Keratinocyte (primary cell): ENCODE data around the gene ZNF83. TPM values are rescaled to one million over a fixed set of nuclear protein-coding genes. Genes with fewer than 3 reads are reported as not detected.
"Not testable (repeated sequence)": the region's sequence is repeated elsewhere in the genome, so short reads cannot be mapped to it uniquely, and the experiment has no call there.

ENCODE experiments used
- DNase-seq: peaks from one replicate; pipeline ENCODE4 v3.0.0-alpha.2; 2011; ENCODE audit warnings: low read depth, missing footprints, low spot score
- FAIRE-seq: peaks from 2 replicates; lab custom pipeline; 2011; peaks lifted over from hg19 to GRCh38; lab: Jason Lieb, UNC
- H2AFZ ChIP-seq: 2 replicates; pipeline ENCODE4 v1.6.0; 2012; ENCODE audit warnings: low read length, control low read depth, inconsistent platforms; ENCODE audit not compliant: control insufficient read depth
- H3K27ac ChIP-seq: 2 replicates; pipeline ENCODE4 v1.5.1; 2011; ENCODE audit warnings: low read length; ENCODE audit not compliant: control insufficient read depth, insufficient read depth
- H3K27me3 ChIP-seq: 3 replicates; pipeline ENCODE4 v1.6.0; 2011; ENCODE audit warnings: low read length; ENCODE audit not compliant: control insufficient read depth, insufficient read depth; ENCODE audit errors: extremely low read depth
- H3K36me3 ChIP-seq, 2 experiments: 2 replicates in 1 of 2; 3 replicates in 1 of 2; pipeline ENCODE4 v1.5.1; 2011; ENCODE audit warnings: low read length in 2 of 2, mild to moderate bottlenecking in 1 of 2; ENCODE audit not compliant: control insufficient read depth in 2 of 2, insufficient read depth in 2 of 2; ENCODE audit errors: extremely low read depth in 1 of 2
- H3K4me1 ChIP-seq: 3 replicates; pipeline ENCODE4 v1.5.1; 2011; ENCODE audit warnings: low read length; ENCODE audit not compliant: control insufficient read depth, insufficient read depth; ENCODE audit errors: extremely low read depth
- H3K4me2 ChIP-seq: 3 replicates; pipeline ENCODE4 v1.6.0; 2011; ENCODE audit warnings: low read depth, low read length; ENCODE audit not compliant: control insufficient read depth, insufficient read depth; ENCODE audit errors: extremely low read depth
- H3K4me3 ChIP-seq, 3 experiments: fragments of 200-600 bp in 1 of 3; sonication (generic) in 1 of 3; 2 replicates in 2 of 3; 3 replicates in 1 of 3; pipeline ENCODE4 v1.5.1; 2011 to 2016; ENCODE audit warnings: low read length in 3 of 3, mild to moderate bottlenecking in 3 of 3, control low read depth in 2 of 3, inconsistent platforms in 1 of 3, low read depth in 1 of 3, mixed read lengths in 1 of 3, mixed run types in 1 of 3, moderate library complexity in 1 of 3; ENCODE audit not compliant: control insufficient read depth in 2 of 3, insufficient read depth in 2 of 3; ENCODE audit errors: extremely low read depth in 1 of 3
- H3K79me2 ChIP-seq: 2 replicates; pipeline ENCODE4 v1.6.0; 2012; ENCODE audit warnings: low read length; ENCODE audit not compliant: control insufficient read depth, insufficient read depth
- H3K9ac ChIP-seq: 3 replicates; pipeline ENCODE4 v1.6.0; 2011; ENCODE audit warnings: low read length; ENCODE audit not compliant: control insufficient read depth, insufficient read depth; ENCODE audit errors: extremely low read depth
- H3K9me1 ChIP-seq: 3 replicates; pipeline ENCODE4 v1.6.0; 2011; ENCODE audit warnings: low read length; ENCODE audit not compliant: control insufficient read depth, insufficient read depth; ENCODE audit errors: extremely low read depth
- H3K9me3 ChIP-seq: 2 replicates; pipeline ENCODE4 v1.5.1; 2012; ENCODE audit warnings: low read depth, low read length; ENCODE audit not compliant: control insufficient read depth
- H4K20me1 ChIP-seq: 3 replicates; pipeline ENCODE4 v1.6.0; 2011; ENCODE audit warnings: low read length; ENCODE audit not compliant: control insufficient read depth, insufficient read depth; ENCODE audit errors: extremely low read depth
- CTCF ChIP-seq, 3 experiments: IDR thresholded peaks in 1 of 3; conservative IDR thresholded peaks in 1 of 3; optimal IDR thresholded peaks in 1 of 3; 2 replicates in 2 of 3; 3 replicates in 1 of 3; pipeline versions ENCODE3 to v1.5.1; 2011; ENCODE audit warnings: low read length in 3 of 3, mild to moderate bottlenecking in 3 of 3, moderate library complexity in 2 of 3, control low read depth in 1 of 3, inconsistent platforms in 1 of 3; ENCODE audit not compliant: insufficient read depth in 2 of 3; ENCODE audit errors: extremely low read depth in 1 of 3
- EZH2 ChIP-seq: IDR thresholded peaks from one replicate; pipeline ENCODE4 v1.6.1; 2012; ENCODE audit warnings: inconsistent platforms, mild to moderate bottlenecking, low read length, moderate library complexity
- dilution Hi-C: fragments of 300-500 bp; cut with MboI; formaldehyde crosslinking; loops from one replicate; pipeline ENCODE4 v1.7.0; 2020; ENCODE audit warnings: low sequenced_read_pairs; ENCODE audit not compliant: extremely low pct_ligation_motif_present
- polyA plus RNA-seq, 5 experiments: library from polyadenylated mRNA; depleted of rRNA in 3 of 5; stranded (reverse) in 3 of 5; stranded (forward) in 1 of 5; unstranded in 1 of 5; fragments of >200 nt; gene quantifications; 1 replicate in 1 of 5; 2 replicates in 3 of 5; 3 replicates in 1 of 5; pipeline versions ENCODE4 v1.2.1 to v1.2.3, GENCODE V29; 2011 to 2012; ENCODE audit warnings: missing spikeins in 2 of 5, low read depth in 1 of 5, low replicate concordance in 1 of 5

Gene ZNF83
- polyA plus RNA-seq, 1 donor (not counting 4 experiments of a cell fraction or from before 2014, with no cell fraction given): 47.3 TPM

- Histone ChIP-seq H3K4me3 (no peak overlapping the region), H3K79me2 (peaks cover 2% of the 10 kb centered on the region), H4K20me1 (no peaks in the 10 kb centered on the region), H3K27me3 (no peaks in the 10 kb centered on the region), H3K27ac (no peak overlapping the region), H3K36me3 (peaks cover 0 to 5% of the 10 kb centered on the region in 2 experiments), H3K9ac (no peak overlapping the region), H3K9me1 (no peaks in the 10 kb centered on the region), H2AFZ (no peak overlapping the region), H3K4me1 (peaks cover 4% of the 10 kb centered on the region), H3K9me3 (no peaks in the 10 kb centered on the region), H3K4me2 (no peak overlapping the region)
- dilution Hi-C loops: no loop called here
- no peak for TF ChIP-seq CTCF (optimal IDR thresholded peaks at IDR 0.05 in 1 of 3, IDR thresholded peaks at IDR 0.05 in 1 of 3, conservative IDR thresholded peaks at IDR 0.05 in 1 of 3; ENCODE audit: extremely low read depth in 1 of 3, insufficient read depth in 2 of 3, low read length in 3 of 3)
- no peak for TF ChIP-seq EZH2
- FAIRE-seq (no peak), DNase-seq (no peak)
These were observed 34.5 kb downstream of the ZNF83 start for GRCh38 chr19:52603558-52604207.

- DNase-seq: no peak
- Histone ChIP-seq H3K79me2 (peaks cover 2% of the 10 kb centered on the region), H3K36me3 (peaks cover 0 to 5% of the 10 kb centered on the region in 2 experiments), H3K4me3 (no peak overlapping the region), H3K9me1 (no peaks in the 10 kb centered on the region), H3K27ac (no peak overlapping the region), H3K4me2 (no peak overlapping the region), H3K4me1 (peaks cover 4% of the 10 kb centered on the region), H4K20me1 (no peaks in the 10 kb centered on the region), H3K9ac (no peak overlapping the region), H3K27me3 (no peaks in the 10 kb centered on the region), H3K9me3 (no peaks in the 10 kb centered on the region), H2AFZ (no peak overlapping the region)
- TF ChIP-seq EZH2: no peak
- TF ChIP-seq CTCF (optimal IDR thresholded peaks at IDR 0.05 in 1 of 3, IDR thresholded peaks at IDR 0.05 in 1 of 3, conservative IDR thresholded peaks at IDR 0.05 in 1 of 3; ENCODE audit: extremely low read depth in 1 of 3, insufficient read depth in 2 of 3, low read length in 3 of 3): no peak
- dilution Hi-C loops: no loop called here
- FAIRE-seq: no peak
These were observed 35.2 kb downstream of the ZNF83 start for GRCh38 chr19:52602941-52603340.

GRCh38 chr19:52601974-52602366, 36.2 kb downstream of the ZNF83 start:
- H3K9me3 ChIP-seq, H3K27me3 ChIP-seq, H3K4me1 ChIP-seq, dilution Hi-C loops, H3K27ac ChIP-seq, FAIRE-seq, H3K36me3 ChIP-seq, H3K79me2 ChIP-seq, H4K20me1 ChIP-seq, H3K9me1 ChIP-seq, DNase-seq: not testable (repeated sequence)
- peak overlapping the region; percentile 89 for H2AFZ ChIP-seq
- H3K4me3 ChIP-seq: peak overlapping the region; percentile 69 to 83 (median 78)
- H3K9ac ChIP-seq: peak overlapping the region; percentile 73
- peak overlapping the region; percentile 86 for H3K4me2 ChIP-seq
